Retinal pigment epithelial cell (primary cell): ENCODE data around the gene TSHZ3.

Experiments
- DNase-seq: peaks from one replicate; pipeline ENCODE4 v3.0.0-alpha.2; 2010; ENCODE audit warnings: low read depth
- H3K4me3 ChIP-seq: 2 replicates; pipeline ENCODE4 v1.5.1; 2011; ENCODE audit warnings: mild to moderate bottlenecking, low read length, control low read depth, moderate library complexity
- TF ChIP-seq, protein P1 (sequence below): conservative IDR thresholded peaks from 2 replicates; pipeline ENCODE4 v1.5.1; 2011; ENCODE audit warnings: low read depth, low read length, control low read depth, inconsistent platforms

TSHZ3 gene

GRCh38 chr19:31260171-31260933 is 88.9 kb downstream of the TSHZ3 start:
- TF ChIP-seq, protein P1, sequence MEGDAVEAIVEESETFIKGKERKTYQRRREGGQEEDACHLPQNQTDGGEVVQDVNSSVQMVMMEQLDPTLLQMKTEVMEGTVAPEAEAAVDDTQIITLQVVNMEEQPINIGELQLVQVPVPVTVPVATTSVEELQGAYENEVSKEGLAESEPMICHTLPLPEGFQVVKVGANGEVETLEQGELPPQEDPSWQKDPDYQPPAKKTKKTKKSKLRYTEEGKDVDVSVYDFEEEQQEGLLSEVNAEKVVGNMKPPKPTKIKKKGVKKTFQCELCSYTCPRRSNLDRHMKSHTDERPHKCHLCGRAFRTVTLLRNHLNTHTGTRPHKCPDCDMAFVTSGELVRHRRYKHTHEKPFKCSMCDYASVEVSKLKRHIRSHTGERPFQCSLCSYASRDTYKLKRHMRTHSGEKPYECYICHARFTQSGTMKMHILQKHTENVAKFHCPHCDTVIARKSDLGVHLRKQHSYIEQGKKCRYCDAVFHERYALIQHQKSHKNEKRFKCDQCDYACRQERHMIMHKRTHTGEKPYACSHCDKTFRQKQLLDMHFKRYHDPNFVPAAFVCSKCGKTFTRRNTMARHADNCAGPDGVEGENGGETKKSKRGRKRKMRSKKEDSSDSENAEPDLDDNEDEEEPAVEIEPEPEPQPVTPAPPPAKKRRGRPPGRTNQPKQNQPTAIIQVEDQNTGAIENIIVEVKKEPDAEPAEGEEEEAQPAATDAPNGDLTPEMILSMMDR: no peak

GRCh38 chr19:31258211-31259052 is 90.8 kb downstream of the TSHZ3 start:
- DNase-seq: no peak
- TF ChIP-seq, protein P1: no peak
- no peak overlapping the region for H3K4me3 ChIP-seq

More at GRCh38 chr19:31260171-31260933, 88.9 kb downstream of the TSHZ3 start:
- no peak for DNase-seq
- no peak overlapping the region for H3K4me3 ChIP-seq

- TF ChIP-seq, protein P1: no peak
- no peak for DNase-seq
- H3K4me3 ChIP-seq: no peak overlapping the region
These were observed 91.7 kb downstream of the TSHZ3 start for GRCh38 chr19:31257426-31258130.

- TF ChIP-seq, protein P1: no peak
- H3K4me3 ChIP-seq: no peak overlapping the region
- DNase-seq: no peak
These were observed 92.2 kb downstream of the TSHZ3 start for GRCh38 chr19:31257025-31257424.

DNA sequence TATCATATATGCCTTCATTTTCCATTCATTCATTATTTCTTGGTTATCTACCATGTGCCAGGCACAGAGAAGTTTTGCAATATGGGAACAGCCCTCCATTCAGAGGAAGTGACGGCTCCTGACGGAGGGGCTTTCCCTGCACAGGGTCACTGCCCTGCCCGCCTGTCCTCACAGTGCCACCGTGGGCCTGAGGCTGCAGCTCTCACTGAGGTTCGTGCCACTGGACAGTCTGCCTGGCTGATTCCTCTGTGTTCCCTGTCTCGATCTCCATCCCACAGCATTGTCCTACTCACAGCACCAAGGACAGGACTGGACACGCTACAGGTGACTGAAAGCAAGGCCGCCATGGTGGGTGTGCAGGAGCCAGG is 92.7 kb downstream of the TSHZ3 start:
- no peak overlapping the region for H3K4me3 ChIP-seq
- TF ChIP-seq, protein P1: no peak
- no peak for DNase-seq

DNA sequence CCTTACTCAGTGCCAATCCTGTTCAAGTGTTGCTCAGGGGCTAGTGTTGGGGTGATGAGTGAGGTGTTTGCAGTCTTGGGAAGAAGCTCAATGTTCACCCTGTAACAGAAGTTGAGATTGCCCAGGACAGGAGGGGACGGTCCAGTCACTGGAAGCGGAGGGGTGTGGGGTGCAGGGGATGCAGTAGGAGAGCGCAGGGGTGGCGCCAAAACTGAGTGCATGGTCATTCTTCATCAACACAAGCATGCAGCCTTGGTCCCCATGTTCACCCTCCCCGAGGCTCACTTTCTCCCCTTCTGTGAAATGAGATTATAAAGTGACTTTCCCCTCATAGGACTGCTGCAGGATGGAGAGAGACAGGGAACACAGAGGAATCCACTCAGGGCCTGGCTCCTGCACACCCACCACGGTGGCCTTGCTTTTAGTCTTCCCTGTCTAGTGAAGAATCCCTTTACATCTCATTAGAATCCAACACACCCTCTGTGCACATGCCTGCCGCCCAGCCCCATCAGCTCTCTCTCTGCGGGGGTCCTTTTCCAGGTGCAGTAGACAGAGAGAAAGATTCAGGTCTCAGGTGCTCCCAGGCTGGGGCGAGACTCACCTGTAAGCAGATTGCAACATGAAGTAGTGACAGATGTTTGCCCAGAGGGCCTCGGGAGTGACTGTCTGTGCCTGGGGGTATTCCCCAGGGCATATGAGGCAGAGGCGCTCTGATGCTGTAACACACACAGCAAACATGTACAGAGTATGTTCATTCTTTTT is 93.2 kb downstream of the TSHZ3 start:
- TF ChIP-seq, protein P1: no peak
- H3K4me3 ChIP-seq: no peak overlapping the region
- no peak for DNase-seq
